Skin of body (tissue), 3 donors: ENCODE measurements around the gene ATN1. TPM values are rescaled to one million over a fixed set of nuclear protein-coding genes. Genes with fewer than 3 reads are reported as not detected.

ENCODE experiments used
- DNase-seq: peaks from one replicate; lab custom pipeline; 2025; lab: John Stamatoyannopoulos, UW
- small RNA-seq: library from RNA; depleted of rRNA; stranded (forward); fragments of <200 nt; gene quantifications from one replicate; pipeline ENCODE3, GENCODE V24; 2014; ENCODE audit warnings: low replicate concordance
- total RNA-seq: library from RNA; depleted of rRNA; stranded (reverse); fragments of >200 nt; gene quantifications from one replicate; pipeline ENCODE4 v1.2.3, GENCODE V29; 2014

ATN1 gene
- total RNA-seq, 1 donor from 2014 or later, result 39.4 TPM

DNA sequence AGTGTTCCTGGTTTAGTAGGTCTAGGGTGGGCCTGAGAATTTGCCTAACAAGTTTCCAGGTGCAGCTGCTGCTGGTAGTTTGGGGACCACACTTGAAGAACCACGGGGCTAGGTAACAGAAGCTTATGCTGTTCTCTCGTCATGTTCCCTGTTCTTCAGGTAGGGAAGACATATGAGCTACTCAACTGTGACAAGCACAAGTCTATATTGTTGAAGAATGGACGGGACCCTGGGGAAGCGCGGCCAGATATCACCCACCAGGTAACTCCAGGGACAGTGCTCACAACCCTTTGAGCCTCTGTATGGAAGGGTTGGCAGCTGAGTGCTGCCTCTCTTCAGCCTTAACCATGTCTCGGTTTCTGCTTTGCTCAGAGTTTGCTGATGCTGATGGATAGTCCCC lies 46.4 kb downstream of the ATN1 start:
- DNase-seq, result no peak

DNA sequence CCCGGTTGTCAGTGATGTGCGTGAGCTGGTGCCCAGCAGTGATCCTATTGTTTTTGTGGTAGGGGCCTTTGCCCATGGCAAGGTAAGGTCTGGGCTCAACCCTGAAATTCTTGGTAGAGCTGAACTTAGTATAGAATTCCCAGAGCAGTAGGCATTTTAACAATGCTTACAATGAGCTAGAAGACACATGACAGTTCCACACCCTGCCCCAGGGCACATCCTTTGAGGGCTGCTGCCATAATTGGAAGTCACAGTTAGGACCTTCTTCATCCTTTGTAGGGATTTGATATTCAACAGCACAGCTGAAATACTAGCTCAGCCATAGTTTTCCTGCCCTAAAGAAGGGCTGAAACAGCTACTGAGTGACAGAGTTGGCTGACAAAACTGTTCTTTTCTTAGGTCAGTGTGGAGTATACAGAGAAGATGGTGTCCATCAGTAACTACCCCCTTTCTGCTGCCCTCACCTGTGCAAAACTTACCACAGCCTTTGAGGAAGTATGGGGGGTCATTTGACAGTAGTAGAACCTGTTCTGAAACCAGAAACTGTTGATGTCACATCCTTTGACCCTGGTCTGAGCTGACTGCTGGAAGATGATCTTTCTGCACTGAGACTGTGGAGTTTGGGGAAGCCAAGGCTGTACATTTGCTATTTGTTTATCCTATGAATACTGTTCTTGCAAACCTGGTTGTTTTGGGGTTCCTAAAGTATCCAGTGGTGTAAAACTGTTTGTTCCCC lies 47.7 kb downstream of the ATN1 start:
- no peak for DNase-seq

DNA sequence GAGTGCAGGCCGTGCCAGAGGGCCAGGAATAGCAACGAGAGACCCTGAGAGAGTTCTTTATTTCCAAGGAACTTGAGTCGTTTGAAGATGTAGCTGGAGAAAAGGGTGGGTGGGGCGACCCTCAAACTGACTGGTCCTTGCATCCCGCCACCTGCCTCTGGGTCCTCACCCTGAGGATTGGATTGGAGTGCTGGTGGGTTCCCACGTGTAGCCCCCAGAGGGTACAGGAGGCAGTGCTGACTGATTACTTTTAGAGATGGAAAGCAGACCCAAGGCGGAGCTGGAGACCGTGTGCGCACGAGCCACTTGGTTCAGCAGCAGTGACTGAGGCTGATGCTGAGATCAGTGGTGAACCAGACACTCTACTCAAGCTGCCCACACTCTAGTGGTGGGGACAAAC lies 49.9 kb downstream of the ATN1 start:
- DNase-seq, result no peak

DNA sequence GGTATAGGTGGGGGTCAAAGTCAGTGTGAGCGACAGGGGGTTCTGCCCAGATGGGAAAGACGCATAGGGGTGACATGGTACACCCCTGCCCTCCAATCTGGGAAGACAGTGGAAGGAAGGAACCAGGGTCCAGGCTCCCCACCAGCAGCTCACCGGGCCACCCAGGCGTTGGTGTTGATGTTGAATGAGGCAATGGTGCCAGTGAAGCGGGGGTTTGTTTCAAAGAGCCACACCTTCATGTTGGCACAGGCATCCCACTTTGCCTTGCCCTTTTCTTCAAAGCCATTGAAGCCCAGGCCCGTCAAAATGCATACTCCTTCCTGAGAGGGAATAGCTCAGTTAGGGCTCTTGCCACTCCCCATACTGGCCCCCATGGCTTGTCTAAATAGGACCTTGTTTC lies 50.4 kb downstream of the ATN1 start:
- DNase-seq, result no peak

DNA sequence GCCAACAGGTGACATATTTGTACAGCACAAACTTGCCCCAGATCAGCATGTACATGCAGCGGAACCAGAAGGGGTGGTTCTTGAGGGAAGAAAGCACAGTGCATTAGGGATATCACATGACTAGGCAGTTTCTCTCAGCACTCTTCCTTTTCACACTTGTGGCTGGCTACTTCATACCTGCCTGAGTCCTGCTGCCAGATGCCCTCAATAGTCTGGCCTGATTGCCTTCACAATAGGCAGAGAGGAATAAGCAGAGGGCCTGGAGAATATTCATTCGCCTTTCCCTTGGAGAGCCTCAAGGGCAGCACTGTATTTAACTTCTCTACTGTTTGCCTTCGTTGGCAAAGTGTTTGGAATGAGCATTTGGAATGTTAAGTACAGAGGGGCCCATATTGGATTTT lies 50.9 kb downstream of the ATN1 start:
- no peak for DNase-seq

DNA sequence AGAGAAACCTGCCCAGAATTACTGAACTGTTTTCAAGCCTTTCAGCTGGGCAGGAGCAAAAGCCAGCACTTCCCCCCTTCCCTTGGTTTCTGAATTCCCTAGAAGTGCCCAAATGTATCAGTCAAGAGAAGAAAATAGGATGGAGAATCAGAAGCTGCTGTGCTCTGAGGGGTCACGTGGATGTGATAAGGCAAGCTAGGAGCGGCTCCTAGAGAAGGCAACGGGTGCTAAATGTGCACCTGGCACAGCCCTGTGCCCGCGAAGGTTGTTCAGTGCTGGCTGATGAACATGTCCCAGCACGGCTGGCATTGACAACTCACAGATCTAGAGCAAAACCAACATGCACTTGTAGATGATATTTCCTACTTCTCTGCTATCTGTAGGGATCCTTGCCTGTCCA lies 51.3 kb downstream of the ATN1 start:
- no peak for DNase-seq

DNA sequence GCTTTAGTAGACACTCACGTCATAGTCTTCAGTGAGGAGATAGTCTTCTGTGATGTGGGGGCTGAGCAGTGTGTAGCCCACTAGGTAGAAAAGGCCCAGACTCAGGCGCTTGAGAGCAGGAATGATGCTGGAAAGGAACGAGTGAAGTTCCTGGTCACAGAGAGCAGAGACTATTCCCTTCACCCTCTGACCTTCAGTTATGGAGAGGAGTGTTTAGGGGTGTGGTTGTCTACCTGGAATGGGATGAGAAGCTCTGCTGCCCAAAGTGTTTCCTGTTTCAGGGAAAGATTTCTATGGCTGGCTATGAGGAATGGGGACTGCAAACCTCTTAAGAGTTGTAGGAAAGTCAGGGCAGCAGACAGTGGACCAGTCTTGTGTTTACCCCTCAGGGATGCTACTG lies 51.7 kb downstream of the ATN1 start:
- no peak for DNase-seq

DNA sequence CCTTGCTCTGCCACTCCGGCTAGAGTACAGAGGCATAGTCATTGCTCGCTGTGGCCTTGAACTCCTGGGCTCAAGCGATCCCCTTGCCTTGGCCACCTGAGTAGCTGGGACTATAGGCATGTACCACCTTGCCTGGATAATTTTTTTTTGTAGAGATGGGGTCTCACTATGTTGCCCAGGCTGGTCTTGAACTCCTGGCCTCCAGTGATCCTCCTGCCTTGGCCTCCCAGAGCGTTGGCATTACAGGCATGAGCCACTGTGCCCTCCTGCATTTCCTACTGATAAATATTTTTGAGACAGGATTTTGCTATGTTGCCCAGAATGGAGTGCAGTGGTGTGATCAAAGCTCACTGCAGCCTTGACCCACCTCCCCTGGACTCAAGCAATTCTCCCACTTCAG lies 52.3 kb downstream of the ATN1 start:
- DNase-seq, result no peak

DNA sequence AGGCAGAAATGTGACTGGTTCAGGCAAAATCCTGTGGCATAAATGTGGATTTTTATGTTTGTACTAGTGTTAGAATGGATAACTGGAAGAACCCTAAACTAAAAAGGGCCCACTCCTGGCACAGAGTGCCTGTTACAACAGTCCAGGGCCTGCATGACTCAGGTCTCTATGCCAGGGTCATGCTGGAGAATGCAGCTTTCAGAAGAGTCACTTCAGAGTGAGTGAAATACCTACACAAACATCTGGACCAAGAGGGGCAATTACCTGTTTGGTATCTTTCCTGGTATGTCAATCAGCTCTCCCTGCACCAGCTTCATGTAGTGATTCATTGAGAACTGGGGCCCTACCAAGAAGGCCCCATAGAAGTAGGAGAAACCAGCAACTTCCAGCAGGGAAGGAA lies 53.0 kb downstream of the ATN1 start:
- no peak for DNase-seq

DNA sequence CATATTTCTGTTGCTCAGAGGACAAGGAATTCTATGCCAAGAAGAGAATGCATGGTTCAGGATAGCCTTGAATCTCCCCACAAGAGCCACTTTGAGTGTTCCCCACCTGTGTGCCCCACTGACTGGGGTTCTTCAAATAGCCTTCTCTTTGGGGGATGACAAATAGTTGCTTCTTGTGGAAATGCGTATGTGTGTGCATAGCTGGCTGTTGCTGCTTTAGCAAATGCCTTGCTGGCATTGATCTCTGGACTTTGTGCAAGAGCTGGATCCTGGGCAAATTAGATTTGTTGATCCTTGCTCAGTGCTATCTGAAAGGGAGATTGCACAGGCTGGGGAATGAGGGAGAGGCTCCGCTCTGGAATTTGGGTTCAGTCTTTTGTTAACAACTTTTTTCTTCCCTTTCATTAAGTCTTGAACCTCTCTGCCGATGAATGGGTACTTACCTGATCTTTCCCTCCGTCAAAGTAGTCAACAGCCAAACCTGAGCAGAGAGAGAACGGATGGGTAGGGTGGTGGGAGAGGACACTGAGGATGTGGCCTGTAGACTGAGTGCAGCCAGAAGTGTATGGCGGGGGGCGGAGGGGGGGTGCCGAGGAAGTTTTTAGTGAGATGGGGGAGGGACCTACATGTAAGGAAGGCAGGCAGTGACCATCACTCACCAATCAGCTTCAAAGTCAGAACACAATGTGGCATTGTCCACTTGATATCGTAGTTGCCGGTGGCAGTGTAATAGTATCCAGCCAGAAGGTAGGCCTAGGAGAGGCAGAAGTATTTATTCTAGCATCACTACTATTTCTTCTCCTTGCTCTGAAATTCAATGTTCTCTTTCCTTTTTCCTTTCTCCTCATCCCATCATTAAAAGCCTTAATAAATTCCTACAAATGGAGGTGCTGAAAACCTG lies 53.6 kb downstream of the ATN1 start:
- no peak for DNase-seq

DNA sequence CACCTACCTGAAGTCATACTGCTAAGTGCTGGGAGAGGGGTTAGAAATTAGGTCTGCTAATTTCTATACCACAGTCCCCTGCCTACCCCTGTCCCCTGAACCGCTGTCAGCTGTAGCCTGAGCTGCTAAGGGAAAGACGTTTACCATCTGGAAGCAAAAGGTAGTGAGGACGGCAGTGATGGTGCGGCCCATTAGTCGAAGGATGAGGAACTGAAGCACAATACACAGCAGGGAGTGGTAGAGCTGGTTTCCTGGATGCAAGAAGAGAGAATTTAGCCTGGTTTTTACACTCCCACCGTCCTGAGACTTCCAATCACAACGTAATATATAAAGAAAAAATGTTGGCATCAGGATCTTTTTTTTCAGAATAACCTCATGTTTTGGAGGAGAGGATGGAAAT lies 54.8 kb downstream of the ATN1 start:
- no peak for DNase-seq

DNA sequence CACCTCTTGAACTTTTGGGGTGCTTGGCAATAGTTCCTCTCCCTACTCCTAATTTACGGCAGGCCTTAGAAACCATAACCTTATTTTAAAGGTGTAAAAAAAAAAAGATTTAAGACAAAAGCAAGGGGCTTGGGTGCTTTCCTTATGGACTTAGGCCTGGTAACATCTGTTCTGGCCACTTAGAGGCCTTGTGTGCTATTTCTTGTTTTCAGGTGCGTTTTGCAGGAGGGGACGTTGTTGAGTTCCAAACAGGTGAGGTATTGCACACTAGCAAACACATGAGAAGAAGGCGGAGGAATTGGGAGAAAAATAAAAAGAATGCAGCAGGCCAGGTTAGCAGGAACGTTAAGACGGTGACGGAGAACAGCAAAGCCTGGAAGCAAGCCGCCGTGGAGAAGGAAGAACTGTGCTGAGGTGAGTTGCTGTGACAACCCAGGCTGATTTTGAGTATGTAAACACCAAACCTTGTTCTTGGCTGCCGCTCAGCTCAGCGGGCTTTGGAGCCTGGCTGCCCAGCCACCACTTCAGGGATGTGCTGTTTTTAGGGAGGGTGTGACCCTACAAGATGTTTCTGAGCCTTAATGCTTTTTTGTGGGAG lies 60.3 kb downstream of the ATN1 start:
- no peak for DNase-seq

Small RNAs within 50 kb of the gene (small RNA-seq; reads per million reads assigned to genes)
- 270 reads per million, percentile 97 among the genes with 10 or more reads in this experiment for gene MIR141
- gene MIR200C, result 82.6 reads per million, percentile 96 among the genes with 10 or more reads in this experiment
- not detected for gene RNU7-1
- gene SCARNA12, result 0.40 reads per million, percentile 50 among the genes with 10 or more reads in this experiment

Other genes with a start within 250 kb of the ATN1 start
- gene ZNF384, start 238.6 kb upstream of the ATN1 start, total RNA-seq, result 17.4 TPM
- 0.10 TPM for gene PIANP, start 227.1 kb upstream of the ATN1 start, total RNA-seq
- gene COPS7A, start 203.9 kb upstream of the ATN1 start, total RNA-seq, result 24.4 TPM
- gene MLF2, start 174.8 kb upstream of the ATN1 start, total RNA-seq, result 76.3 TPM
- 49.1 TPM for gene PTMS, start 161.6 kb upstream of the ATN1 start, total RNA-seq
- gene LAG3, start 155.4 kb upstream of the ATN1 start, total RNA-seq, result 0.49 TPM
- gene CD4, start 138.4 kb upstream of the ATN1 start, total RNA-seq, result 9.7 TPM
- 4.9 TPM for gene GPR162, start 106.1 kb upstream of the ATN1 start, total RNA-seq
- gene P3H3, start 99.6 kb upstream of the ATN1 start, total RNA-seq, result 28.4 TPM
- gene GNB3, start 87.0 kb upstream of the ATN1 start, total RNA-seq, result 2.2 TPM
- gene CDCA3, start 76.7 kb upstream of the ATN1 start, total RNA-seq, result 8.1 TPM
- 35.7 TPM for gene USP5, start 75.8 kb upstream of the ATN1 start, total RNA-seq
- gene TPI1, start 60.4 kb upstream of the ATN1 start, total RNA-seq, result 316 TPM
- 3.1 TPM for gene SPSB2, start 54.7 kb upstream of the ATN1 start, total RNA-seq
- 4.3 TPM for gene LRRC23, start 23.1 kb upstream of the ATN1 start, total RNA-seq
- 9.0 TPM for gene ENO2, start 13.4 kb upstream of the ATN1 start, total RNA-seq
- not detected for gene RNU7-1, start 15.9 kb downstream of the ATN1 start, total RNA-seq
- 130 TPM for gene C12orf57, start 16.1 kb downstream of the ATN1 start, total RNA-seq
- 12.6 TPM for gene PTPN6, start 23.4 kb downstream of the ATN1 start, total RNA-seq
- 113 TPM for gene PHB2, start 42.7 kb downstream of the ATN1 start, total RNA-seq
- 22.0 TPM for gene EMG1, start 43.0 kb downstream of the ATN1 start, total RNA-seq
- gene LPCAT3, start 90.5 kb downstream of the ATN1 start, total RNA-seq, result 24.9 TPM
- gene C1S, start 132.8 kb downstream of the ATN1 start, total RNA-seq, result 99.0 TPM
- gene C1R, start 164.5 kb downstream of the ATN1 start, total RNA-seq, result 78.8 TPM
- 10.4 TPM for gene C1RL, start 181.3 kb downstream of the ATN1 start, total RNA-seq
- gene RBP5, start 200.9 kb downstream of the ATN1 start, total RNA-seq, result 1.4 TPM
- gene CLSTN3, start 202.4 kb downstream of the ATN1 start, total RNA-seq, result 31.7 TPM